HFFc6 (cell line): Measurements from ENCODE around the gene RNF222. TPM values are rescaled to one million over a fixed set of nuclear protein-coding genes. Genes with fewer than 3 reads are reported as not detected.

ENCODE experiments used
- DNase-seq: peaks from one replicate; pipeline ENCODE4 v3.0.0-alpha.2; 2018
- H3K27ac Mint-ChIP-seq: 2 replicates; pipeline ENCODE4 v1.8.0; 2020; ENCODE audit warnings: mild to moderate bottlenecking, mixed read lengths
- H3K27me3 Mint-ChIP-seq: 2 replicates; pipeline ENCODE4 v1.8.0; 2021; ENCODE audit warnings: mild to moderate bottlenecking, moderate library complexity, mixed read lengths; ENCODE audit not compliant: insufficient read depth
- H3K36me3 Mint-ChIP-seq: 2 replicates; pipeline ENCODE4 v1.8.0; 2021; ENCODE audit warnings: low read depth, mixed read lengths
- H3K4me1 Mint-ChIP-seq: 2 replicates; pipeline ENCODE4 v1.8.0; 2020; ENCODE audit warnings: low read depth, mixed read lengths
- H3K4me3 Mint-ChIP-seq: 2 replicates; pipeline ENCODE4 v1.8.0; 2020; ENCODE audit warnings: mild to moderate bottlenecking, moderate library complexity, mixed read lengths
- H3K9me3 Mint-ChIP-seq: 2 replicates; pipeline ENCODE4 v1.8.0; 2020; ENCODE audit warnings: mild to moderate bottlenecking, mixed read lengths
- total RNA-seq, 6 experiments: library from RNA; stranded (reverse); fragmentation: NEBNext Ultra II Directional; extraction: Animal tissue kit (Norgen Biotek cat#: 25700); gene quantifications; 2 replicates in 1 of 6; 3 replicates in 5 of 6; pipeline ENCODE4 v1.2.3, GENCODE V29; 2021
- TF ChIP-seq, protein P1 (sequence below): fragments of 200-600 bp; sonication (generic); IDR thresholded peaks from 2 replicates; pipeline ENCODE4 v1.5.0; 2021; ENCODE audit warnings: antibody characterized with exemption, mild to moderate bottlenecking

The RNF222 gene
- total RNA-seq, 6 experiments from 2014 or later = not detected

- peak; percentile 96 for DNase-seq
- H3K36me3 Mint-ChIP-seq = peaks cover 15% of the 10 kb centered on the region
- H3K27me3 Mint-ChIP-seq = peaks cover 1% of the 10 kb centered on the region
- H3K27ac Mint-ChIP-seq = peak within 1 kb of the TSS; percentile 95
- TF ChIP-seq, protein P1, sequence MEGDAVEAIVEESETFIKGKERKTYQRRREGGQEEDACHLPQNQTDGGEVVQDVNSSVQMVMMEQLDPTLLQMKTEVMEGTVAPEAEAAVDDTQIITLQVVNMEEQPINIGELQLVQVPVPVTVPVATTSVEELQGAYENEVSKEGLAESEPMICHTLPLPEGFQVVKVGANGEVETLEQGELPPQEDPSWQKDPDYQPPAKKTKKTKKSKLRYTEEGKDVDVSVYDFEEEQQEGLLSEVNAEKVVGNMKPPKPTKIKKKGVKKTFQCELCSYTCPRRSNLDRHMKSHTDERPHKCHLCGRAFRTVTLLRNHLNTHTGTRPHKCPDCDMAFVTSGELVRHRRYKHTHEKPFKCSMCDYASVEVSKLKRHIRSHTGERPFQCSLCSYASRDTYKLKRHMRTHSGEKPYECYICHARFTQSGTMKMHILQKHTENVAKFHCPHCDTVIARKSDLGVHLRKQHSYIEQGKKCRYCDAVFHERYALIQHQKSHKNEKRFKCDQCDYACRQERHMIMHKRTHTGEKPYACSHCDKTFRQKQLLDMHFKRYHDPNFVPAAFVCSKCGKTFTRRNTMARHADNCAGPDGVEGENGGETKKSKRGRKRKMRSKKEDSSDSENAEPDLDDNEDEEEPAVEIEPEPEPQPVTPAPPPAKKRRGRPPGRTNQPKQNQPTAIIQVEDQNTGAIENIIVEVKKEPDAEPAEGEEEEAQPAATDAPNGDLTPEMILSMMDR = no peak
- no peaks in the 10 kb centered on the region for H3K9me3 Mint-ChIP-seq
- H3K4me1 Mint-ChIP-seq = peaks cover 26% of the 10 kb centered on the region
- peak within 1 kb of the TSS; percentile 98 for H3K4me3 Mint-ChIP-seq
Measured at GRCh38 chr17:8435245-8436168, 37.9 kb upstream of the RNF222 start, which contains the start of gene NDEL1. Gene NDEL1 (plus strand): TSS chr17:8435884. CDS start chr17:8444272, 8,388 bp downstream.

- DNase-seq = no peak
- Mint-ChIP-seq H3K36me3 (no peaks in the 10 kb centered on the region), H3K27me3 (peaks cover 10% of the 10 kb centered on the region), H3K4me3 (no peak overlapping the region), H3K4me1 (peaks cover 6% of the 10 kb centered on the region; the same call in 1 of the 2 replicates), H3K27ac (no peak overlapping the region), H3K9me3 (no peaks in the 10 kb centered on the region)
- TF ChIP-seq, protein P1 = no peak
Measured at GRCh38 chr17:8430966-8431365, 33.3 kb upstream of the RNF222 start.

DNA sequence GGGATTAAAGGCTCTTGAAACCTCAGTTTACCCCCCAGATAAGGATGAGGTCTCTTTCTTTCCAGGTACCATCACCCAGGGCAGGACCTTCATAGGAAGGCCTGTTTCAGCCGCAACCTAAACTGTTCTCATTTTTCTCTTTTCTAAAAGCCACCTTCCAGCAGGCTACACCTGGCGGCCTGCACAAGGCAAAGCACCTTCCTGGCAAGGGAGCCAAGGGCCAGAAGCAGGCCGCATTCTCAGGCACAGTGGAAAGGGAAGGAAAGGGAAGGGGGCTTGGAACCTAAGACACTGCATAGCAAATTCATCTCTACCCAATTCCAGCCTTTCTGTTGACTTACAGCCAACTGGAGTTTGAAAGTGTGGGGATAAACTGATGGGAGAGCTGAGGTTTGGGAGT, 29.2 kb upstream of the RNF222 start:
- H3K4me3 Mint-ChIP-seq = no peak overlapping the region
- no peaks in the 10 kb centered on the region for H3K9me3 Mint-ChIP-seq
- TF ChIP-seq, protein P1 = no peak
- H3K27ac Mint-ChIP-seq = no peak overlapping the region
- no peak for DNase-seq
- no peaks in the 10 kb centered on the region for H3K4me1 Mint-ChIP-seq
- no peaks in the 10 kb centered on the region for H3K36me3 Mint-ChIP-seq
- peaks cover 25% of the 10 kb centered on the region for H3K27me3 Mint-ChIP-seq

GRCh38 chr17:8426094-8426720, 28.6 kb upstream of the RNF222 start:
- Mint-ChIP-seq H3K27me3 (peaks cover 25% of the 10 kb centered on the region), H3K4me3 (no peak overlapping the region), H3K4me1 (no peaks in the 10 kb centered on the region), H3K27ac (no peak overlapping the region), H3K9me3 (no peaks in the 10 kb centered on the region), H3K36me3 (no peaks in the 10 kb centered on the region)
- TF ChIP-seq, protein P1 = no peak
- DNase-seq = no peak

- Mint-ChIP-seq H3K9me3 (no peaks in the 10 kb centered on the region), H3K4me3 (no peak overlapping the region), H3K4me1 (peaks cover 7% of the 10 kb centered on the region; the same call in 1 of the 2 replicates), H3K36me3 (no peaks in the 10 kb centered on the region), H3K27me3 (peaks cover 29% of the 10 kb centered on the region), H3K27ac (no peak overlapping the region)
- no peak for DNase-seq
- TF ChIP-seq, protein P1 = no peak
Measured at GRCh38 chr17:8421571-8421970, 23.9 kb upstream of the RNF222 start.
